ENCODE results near the gene SPATS1.
"Not testable (repeated sequence)": the region's sequence is repeated elsewhere in the genome, so short reads cannot be mapped to it uniquely, and the experiment has no call there.

SPATS1 gene

GRCh38 chr6:44311767-44312166 lies 30.7 kb upstream of the SPATS1 start:
- no peak for DNase-seq

- DNase-seq, result peak; percentile 77 to 82
These were observed 29.3 kb upstream of the SPATS1 start, which contains the start of gene AARS2 for GRCh38 chr6:44312901-44313788. TSS of gene AARS2 (minus strand) at chr6:44313347. CDS start at chr6:44313323, 24 bp downstream.

- DNase-seq, result not testable (repeated sequence)
These were observed 27.8 kb upstream of the SPATS1 start for GRCh38 chr6:44314657-44315056.

- peak; percentile 7 to 16 for DNase-seq
These were observed 26.9 kb upstream of the SPATS1 start for GRCh38 chr6:44315516-44315915.

- DNase-seq, result no peak
These were observed 26.5 kb upstream of the SPATS1 start for GRCh38 chr6:44315951-44316350.

GRCh38 chr6:44316481-44316880 lies 26.0 kb upstream of the SPATS1 start:
- DNase-seq, result no peak

GRCh38 chr6:44317136-44317631 lies 25.3 kb upstream of the SPATS1 start:
- DNase-seq, result not testable (repeated sequence)

- DNase-seq, result no peak
These were observed 21.2 kb upstream of the SPATS1 start for GRCh38 chr6:44321210-44321609.

- DNase-seq, result no peak
These were observed 15.4 kb upstream of the SPATS1 start for GRCh38 chr6:44327096-44327495.

GRCh38 chr6:44327760-44328159 lies 14.7 kb upstream of the SPATS1 start:
- DNase-seq, result no peak

GRCh38 chr6:44328203-44328602 lies 14.2 kb upstream of the SPATS1 start:
- not testable (repeated sequence) for DNase-seq

GRCh38 chr6:44329858-44330257 lies 12.6 kb upstream of the SPATS1 start:
- DNase-seq, result no peak

- DNase-seq, result no peak
These were observed 9.9 kb upstream of the SPATS1 start for GRCh38 chr6:44332585-44332984.

GRCh38 chr6:44333273-44333919 lies 9.1 kb upstream of the SPATS1 start:
- DNase-seq, result no peak

GRCh38 chr6:44333942-44334341 lies 8.5 kb upstream of the SPATS1 start:
- no peak for DNase-seq

GRCh38 chr6:44335631-44336030 lies 6.8 kb upstream of the SPATS1 start:
- no peak for DNase-seq

GRCh38 chr6:44338228-44339122 lies 4.0 kb upstream of the SPATS1 start:
- DNase-seq, result peak; percentile 76 to 90

GRCh38 chr6:44339301-44339700 lies 3.1 kb upstream of the SPATS1 start:
- no peak for DNase-seq

GRCh38 chr6:44339763-44340625 lies 2.5 kb upstream of the SPATS1 start:
- no peak for DNase-seq

GRCh38 chr6:44341095-44341890 lies 1.2 kb upstream of the SPATS1 start:
- no peak for DNase-seq

- DNase-seq, result peak in 1 of 2 experiments; percentile 11
These were observed 398 bp upstream of the SPATS1 start for GRCh38 chr6:44342052-44342451.
